GM19467 (cell line): ENCODE results near the gene PRR20G.
"Not testable (repeated sequence)": the region's sequence is repeated elsewhere in the genome, so short reads cannot be mapped to it uniquely, and the experiment has no call there.

Experiments used
- ATAC-seq: cut with Tn5 transposase; IDR thresholded peaks from one replicate; pipeline ENCODE4 v1.9.1; 2021; ENCODE audit warnings: mild to moderate bottlenecking, moderate library complexity; ENCODE audit not compliant: unreplicated experiment

Gene PRR20G

GRCh38 chr3:127287840-127288239 lies at the start of gene PRR20G:
Gene PRR20G, minus strand, starts transcription at chr3:127288046. Its CDS starts 681 bp downstream, at chr3:127287365.
- no peak for ATAC-seq

DNA sequence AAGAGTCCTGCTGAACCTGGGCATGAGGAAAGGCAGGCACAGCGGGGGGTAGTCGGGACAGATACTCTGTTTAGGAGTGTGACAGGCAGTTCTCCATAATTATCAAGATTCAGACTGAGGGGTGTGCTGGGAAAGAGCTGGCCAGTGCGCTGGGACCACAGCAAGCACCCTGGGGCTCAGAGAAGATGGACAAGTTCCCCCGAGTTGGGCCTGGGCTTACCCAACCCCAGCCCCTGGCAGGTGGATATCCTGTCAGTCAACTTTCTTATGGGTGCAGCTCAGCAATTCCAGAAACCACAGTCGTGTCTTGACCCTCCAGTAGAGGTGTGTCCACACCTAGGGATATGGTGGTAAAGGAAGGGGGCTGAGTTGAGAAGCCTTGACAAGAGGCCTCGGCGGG lies 49.2 kb upstream of the PRR20G start:
- ATAC-seq: no peak

DNA sequence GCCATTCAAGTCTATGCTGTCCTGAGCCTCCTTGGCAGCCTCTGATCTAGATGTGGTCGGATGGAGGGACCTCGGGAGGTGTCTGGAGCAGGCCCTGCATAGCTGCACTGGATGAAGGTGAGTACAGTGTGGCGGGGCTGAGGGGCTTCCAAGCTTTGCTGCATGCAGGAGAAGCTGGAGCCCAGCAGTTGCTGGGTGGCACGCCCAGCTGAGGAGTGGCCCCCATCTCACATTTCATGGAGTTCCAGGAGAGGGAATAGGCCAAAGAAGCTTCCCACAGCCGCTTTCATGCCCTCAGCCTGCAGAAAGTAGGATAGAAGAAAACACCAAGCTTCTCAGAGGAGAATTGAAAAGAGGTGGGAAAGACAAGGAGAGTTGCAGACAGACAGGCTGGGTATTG lies 48.3 kb upstream of the PRR20G start:
- no peak for ATAC-seq

DNA sequence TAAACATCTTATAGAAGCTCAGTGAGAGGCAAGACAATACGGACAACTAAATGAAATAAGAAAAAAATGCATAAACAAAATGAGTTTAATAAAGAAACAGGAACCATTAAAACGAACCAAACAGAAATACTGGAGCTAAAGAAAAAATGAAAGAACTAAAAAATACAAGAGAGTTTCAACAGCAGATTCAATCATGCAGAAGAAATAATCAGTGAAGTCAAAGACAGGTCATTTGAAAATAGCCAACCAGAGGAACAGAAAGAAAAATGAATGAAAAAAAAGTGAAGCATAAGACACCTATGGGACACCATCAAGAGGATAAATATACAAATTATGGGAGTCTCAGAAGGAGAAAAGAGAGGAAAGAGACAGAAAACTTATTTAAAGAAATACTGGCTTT lies 42.5 kb upstream of the PRR20G start:
- ATAC-seq: no peak

DNA sequence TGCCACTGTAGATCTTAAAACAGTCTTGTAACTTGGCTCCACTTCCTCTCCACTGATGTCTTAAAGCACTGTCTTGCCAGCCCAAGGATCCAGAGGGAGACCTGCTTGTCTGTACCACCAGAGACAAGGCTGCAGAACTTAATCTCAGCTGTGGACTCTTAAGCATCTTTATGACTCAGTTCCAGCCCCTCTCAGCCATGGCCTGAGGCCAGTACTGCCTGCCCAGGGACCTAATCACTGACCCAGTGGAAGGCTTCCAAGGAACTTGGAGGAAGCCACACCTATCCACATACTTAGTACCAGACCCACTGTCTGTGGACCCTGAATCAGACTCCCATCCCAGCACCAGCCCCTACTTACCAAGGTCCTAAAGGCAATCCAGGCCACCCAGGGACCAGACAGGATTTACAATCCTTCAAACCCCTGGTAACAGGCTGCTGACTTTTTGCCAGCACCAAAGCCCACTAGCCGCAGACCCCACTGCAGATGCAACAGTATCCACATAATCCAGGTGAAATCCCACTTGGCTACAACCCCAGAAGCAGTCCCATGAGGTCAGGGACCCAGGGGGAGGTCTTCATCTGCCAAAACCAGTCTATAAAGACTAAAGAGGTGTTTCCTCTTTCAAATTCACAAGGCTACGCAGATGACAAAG lies 41.9 kb upstream of the PRR20G start:
- ATAC-seq: no peak

DNA sequence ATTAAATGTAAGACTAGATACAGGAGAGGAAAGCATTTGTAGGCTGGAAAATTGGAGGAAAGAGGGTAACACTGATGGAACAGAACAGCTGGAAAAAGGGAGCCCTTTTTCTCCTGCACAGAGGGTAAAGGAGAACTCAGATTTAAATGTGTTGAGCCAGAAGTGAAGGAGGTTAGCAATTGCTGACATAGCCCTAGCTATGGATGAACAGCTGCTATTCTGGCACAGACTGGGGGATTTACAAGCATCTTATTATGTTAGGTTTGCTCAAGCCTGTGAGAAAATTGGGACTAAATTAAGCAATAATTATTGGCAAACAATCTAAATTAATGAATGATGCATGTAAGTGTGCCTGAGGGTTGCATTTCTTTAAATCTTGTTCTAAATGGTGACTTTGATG lies 40.6 kb upstream of the PRR20G start:
- no peak for ATAC-seq

GRCh38 chr3:127326341-127326740 lies 38.5 kb upstream of the PRR20G start:
- ATAC-seq: no peak

DNA sequence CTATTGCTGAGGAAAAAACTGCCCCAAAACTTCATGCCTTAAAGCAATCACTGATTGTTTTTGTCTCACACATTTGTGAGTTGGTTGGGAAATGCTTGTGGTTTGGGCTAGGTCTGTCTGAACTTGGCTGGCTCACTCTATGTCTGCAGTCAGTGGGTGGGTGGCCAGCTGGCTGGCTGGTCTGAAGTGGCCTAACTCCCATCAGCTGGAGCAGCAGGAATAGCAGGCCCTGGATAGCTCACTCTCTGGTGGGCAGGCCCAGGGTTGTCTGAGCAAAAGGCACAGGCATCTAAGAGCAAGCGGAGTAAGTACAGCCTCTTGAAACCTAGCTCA lies 37.7 kb upstream of the PRR20G start:
- no peak for ATAC-seq

DNA sequence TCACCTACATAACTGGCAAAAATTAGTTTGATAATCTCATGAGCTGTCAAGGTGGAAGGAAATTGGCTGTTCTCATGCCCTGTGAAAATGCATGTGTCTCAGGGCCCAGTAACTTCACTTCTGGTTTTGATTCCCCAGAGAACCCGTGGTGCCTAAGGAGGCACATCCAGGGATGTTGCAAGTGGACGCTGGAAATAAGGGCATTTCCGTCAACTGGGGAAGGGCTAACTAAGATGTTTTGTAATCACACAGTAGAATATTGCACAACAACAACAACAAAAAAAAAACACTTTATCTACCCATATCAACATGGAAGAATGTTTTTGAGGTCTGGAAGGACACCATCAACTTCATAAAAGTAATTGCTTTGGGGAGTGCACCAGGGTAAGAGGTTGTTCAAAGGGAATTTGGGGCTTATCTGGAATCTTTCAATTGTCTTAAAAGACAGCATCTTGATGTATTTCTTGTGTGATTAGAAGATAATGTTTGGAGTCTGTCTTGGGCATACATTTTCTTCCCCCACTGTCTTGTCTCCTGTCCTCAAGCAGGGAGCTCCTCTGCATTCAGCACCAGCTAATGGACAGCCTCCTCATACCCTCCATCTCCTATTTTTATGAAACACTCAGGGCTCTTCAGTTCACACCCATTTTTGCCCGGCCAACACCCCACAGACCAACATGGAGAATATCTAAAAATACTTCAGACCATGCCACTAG lies 37.2 kb upstream of the PRR20G start:
- ATAC-seq: no peak

- ATAC-seq: no peak
These were observed 36.2 kb upstream of the PRR20G start for GRCh38 chr3:127324076-127324475.

DNA sequence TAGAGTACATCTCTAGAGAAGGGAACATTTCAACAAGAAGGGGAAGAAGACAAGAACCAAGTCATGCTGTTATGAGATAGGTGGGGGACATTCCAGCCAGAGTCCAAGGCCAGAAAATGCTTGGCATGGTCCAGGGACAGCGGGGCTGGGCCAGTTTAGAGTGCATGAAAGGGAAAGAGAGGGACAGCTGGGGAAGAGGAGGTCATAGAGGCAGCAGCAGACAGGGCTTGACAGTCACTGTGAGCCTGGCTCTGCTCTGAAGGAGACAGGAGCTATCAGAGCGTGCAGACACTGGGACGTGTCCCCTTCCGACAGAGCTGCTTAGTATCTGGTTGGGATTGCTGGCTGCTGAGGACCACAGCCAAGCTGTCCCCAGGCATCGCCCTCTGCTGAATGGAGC lies 35.7 kb upstream of the PRR20G start:
- no peak for ATAC-seq

DNA sequence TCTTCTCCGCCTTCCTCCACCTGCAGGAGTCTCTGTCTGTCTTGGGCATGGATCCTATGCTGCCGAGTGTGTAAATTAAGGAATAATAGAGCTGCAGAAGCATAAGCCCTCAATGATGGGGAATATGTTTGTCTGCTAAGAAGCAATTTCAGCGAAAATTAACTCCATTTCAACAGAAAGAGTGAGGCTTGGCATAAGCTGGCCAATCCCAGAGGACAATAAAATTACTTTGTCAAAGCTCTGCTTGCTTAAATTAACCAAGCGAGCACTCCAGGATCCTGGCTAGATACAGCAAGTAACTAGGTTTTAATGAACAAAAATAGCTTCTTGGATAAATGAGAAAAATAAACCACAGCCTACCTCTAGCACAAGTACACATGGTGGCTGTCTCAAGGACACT lies 33.5 kb upstream of the PRR20G start:
- ATAC-seq: no peak

DNA sequence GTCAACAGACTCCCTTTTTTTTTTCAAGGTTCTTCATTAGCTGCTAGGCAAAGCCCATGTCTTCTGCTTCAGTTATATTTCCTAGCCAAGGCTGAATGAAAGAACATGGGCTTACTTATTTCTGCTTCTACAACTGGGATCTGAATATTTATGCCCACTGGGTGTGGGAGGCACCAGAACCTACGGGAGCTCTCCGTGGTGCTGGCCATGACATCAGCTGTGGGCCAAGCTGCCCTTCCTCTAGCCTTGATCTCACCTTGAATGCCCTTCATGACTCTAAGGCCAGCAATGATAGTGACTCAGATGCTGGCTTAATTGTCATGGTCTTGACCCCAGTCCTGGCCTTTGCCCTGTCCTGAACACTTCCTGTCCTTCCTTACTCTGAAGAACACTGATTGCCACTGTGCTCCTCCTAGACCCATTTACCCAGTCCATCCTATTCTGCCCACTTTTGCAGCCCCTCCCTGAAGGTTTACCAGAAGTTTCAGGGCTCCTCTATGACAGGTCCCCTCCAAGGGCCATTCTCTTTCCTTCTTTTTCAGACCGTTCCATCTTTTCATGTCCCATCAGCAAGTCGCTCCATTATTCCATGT lies 32.8 kb upstream of the PRR20G start:
- ATAC-seq: no peak

DNA sequence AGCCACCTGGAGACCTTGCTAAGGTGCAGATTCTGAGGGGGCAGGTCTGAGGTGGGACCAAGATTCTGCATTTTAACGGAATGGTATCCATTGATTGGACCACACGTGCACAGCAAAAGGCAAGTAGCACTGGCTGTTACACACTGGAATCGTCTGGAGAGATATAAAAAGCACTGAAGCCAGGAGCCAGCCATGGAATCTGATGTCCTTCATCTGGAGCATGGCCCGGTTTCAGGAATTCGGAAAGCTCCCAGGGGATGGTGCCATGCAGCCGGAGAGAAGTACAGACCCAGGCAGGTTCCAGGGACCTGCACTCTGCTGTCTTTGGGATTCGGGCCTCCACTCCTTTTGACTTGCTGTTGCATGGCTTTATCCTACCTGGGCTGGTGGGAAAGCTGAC lies 28.8 kb upstream of the PRR20G start:
- no peak for ATAC-seq

DNA sequence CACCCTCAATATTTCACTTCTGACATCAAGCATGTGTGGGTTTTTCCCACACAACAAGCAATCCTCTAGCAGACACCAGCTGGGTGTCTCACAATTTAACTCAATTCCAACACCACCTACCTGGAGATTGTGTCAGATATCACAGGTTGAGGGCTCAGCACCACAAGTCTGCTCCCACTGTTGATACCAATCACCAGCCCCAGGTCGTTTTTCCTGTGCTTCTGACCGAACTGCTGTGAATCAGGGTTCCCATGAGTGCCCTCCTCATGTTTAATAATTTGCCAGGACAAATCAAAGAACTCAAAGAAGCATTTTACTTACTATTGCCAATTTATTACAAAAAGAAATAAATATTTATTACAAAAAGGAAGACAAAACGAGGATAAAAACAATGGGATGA lies 25.0 kb upstream of the PRR20G start:
- no peak for ATAC-seq

DNA sequence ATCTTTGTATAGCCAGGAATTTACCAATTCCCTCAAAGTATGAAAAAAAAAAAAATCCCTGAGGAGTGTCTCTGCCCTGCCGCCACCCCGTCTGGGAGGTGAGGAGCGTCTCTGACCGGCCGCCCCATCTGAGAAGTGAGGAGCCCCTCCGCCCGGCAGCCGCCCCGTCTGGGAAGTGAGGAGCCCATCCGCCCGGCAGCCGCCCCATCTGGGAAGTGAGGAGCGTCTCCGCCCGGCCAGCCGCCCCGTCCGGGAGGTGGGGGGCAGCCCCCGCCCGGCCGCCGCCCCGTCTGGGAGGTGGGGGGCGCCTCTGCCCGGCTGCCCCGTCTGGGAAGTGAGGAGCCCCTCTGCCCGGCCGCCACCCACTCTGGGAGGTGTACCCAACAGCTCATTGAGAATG lies 21.0 kb upstream of the PRR20G start:
- not testable (repeated sequence) for ATAC-seq

DNA sequence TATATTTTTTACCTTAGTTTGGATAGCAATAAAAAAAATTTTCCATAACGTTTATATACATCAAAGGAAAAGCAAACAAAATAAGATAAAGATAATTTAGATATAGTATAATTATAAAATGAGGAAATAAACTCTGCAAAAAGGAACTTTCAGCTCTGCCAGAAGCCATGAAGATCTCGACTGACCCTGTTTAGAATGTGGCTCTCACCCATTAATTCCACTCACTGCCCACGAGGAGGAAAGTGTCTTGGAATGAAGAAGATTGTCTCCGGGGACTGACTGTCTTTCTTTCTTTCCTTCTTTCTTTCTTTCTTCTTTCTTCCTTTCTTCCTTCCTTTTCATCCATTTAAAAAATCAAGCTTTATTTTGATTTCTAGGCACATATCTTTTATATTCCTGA lies 20.1 kb upstream of the PRR20G start:
- no peak for ATAC-seq

- ATAC-seq: no peak
These were observed 19.4 kb upstream of the PRR20G start for GRCh38 chr3:127307112-127307835.

GRCh38 chr3:127306361-127307111 lies 18.7 kb upstream of the PRR20G start:
- ATAC-seq: no peak

GRCh38 chr3:127305499-127306060 lies 17.7 kb upstream of the PRR20G start:
- no peak for ATAC-seq
